Testis (tissue), 2 donors: ENCODE data around the gene IL9.

Experiments used
- CTCF ChIP-seq, 3 experiments: fragments of 450-650 bp in 2 of 3; fragments of 200-600 bp in 1 of 3; sonication (generic) in 1 of 3; IDR thresholded peaks; one replicate each; pipeline ENCODE4 v1.5.1; 2016 to 2019; ENCODE audit warnings: antibody characterized with exemption in 3 of 3, mild to moderate bottlenecking in 2 of 3, moderate library complexity in 1 of 3
- POLR2A ChIP-seq: fragments of 450-650 bp; IDR thresholded peaks from one replicate; pipeline ENCODE4 v1.6.1; 2017; ENCODE audit warnings: antibody characterized with exemption, mild to moderate bottlenecking, moderate library complexity

- TF ChIP-seq CTCF (IDR thresholded peaks at IDR 0.05) (no peak), POLR2A (no peak)
These were observed 21.1 kb upstream of the IL9 start for GRCh38 chr5:135916638-135917263.
